ENCODE measurements around the gene ONECUT3. TPM values are rescaled to one million over a fixed set of nuclear protein-coding genes. Genes with fewer than 3 reads are reported as not detected.

The ONECUT3 gene
- total and polyA plus RNA-seq, 2 donors (not counting 3 experiments of a cell fraction or from before 2014, with no cell fraction given): not detected

DNA sequence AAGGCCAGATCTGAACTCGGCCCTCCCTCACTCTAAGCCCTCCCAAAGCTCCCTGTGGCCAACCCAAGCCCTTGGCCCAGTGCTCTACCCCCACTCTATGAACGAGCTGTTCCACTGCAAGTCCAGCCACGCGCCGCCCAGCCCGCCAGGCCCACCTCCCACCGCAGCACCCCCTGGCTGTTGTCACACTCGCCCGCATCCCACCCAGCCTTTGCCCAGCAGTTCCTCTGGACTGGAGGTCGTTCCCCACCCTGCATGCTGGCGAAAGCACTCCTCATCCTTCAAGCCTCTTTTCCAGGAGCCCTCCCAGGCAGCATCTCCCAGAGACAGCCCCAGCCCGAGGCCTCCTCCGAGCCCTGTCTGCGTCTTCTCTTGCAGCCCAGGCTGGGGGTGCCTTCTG, 33.1 kb upstream of the ONECUT3 start:
- CTCF ChIA-PET: interaction anchor here (1.6 kb wide), 1 partner anchor 11 kb away, joined by 3 read pairs; no protein-coding TSS in a partner anchor
- TF ChIP-seq EZH2 (IDR thresholded peaks at IDR 0.05; ENCODE audit: borderline replicate concordance, low read depth, low read length, severe bottlenecking) (no peak), POLR2AphosphoS5 (IDR thresholded peaks at IDR 0.05; ENCODE audit: insufficient read depth, low read depth, low read length) (no peak), JUN (IDR thresholded peaks at IDR 0.05; ENCODE audit: borderline replicate concordance, insufficient read depth, insufficient read length, low read depth) (no peak), CTCF (IDR thresholded peaks at IDR 0.05; ENCODE audit: extremely low read depth in 1 of 2, insufficient read depth in 1 of 2, low read depth in 1 of 2, low read length in 2 of 2) (no peak)
- no TSS peak for BruUV-seq (replicated peaks)

More for the DNA sequence above, 33.1 kb upstream of the ONECUT3 start:
- no peaks in the 10 kb centered on the region for H4K20me1 ChIP-seq (replicated peaks; ENCODE audit: control insufficient read depth, extremely low read depth, insufficient read depth, low read length)
- H3K4me1 ChIP-seq (ENCODE audit: control insufficient read depth, extremely low read depth, insufficient read depth, low read length): no peaks in the 10 kb centered on the region
- POLR2A ChIA-PET: no interaction called here
- no peak overlapping the region for H3K4me2 ChIP-seq (ENCODE audit: insufficient read depth, low read length)
- FAIRE-seq (no peak), DNase-seq (ENCODE audit: low read depth, low spot score) (no peak)
- intact Hi-C loops (cut with micrococcal nuclease): no loop called here
- H3K36me3 ChIP-seq (ENCODE audit: control insufficient read depth in 2 of 2, extremely low read depth in 1 of 2, insufficient read depth in 2 of 2, low read length in 2 of 2): no peaks in the 10 kb centered on the region
- peaks cover 13 to 14% of the 10 kb centered on the region in 2 experiments for H3K27me3 ChIP-seq (ENCODE audit: control insufficient read depth in 2 of 2, insufficient read depth in 2 of 2, low read length in 2 of 2)
- dilution Hi-C loops (cut with MboI; ENCODE audit: extremely low pct_ligation_motif_present, low sequenced_read_pairs): no loop called here
- H3K9me3 ChIP-seq (replicated peaks; ENCODE audit: control insufficient read depth, insufficient read depth, low read length): no peaks in the 10 kb centered on the region
- no peak overlapping the region for H3K9ac ChIP-seq (replicated peaks; ENCODE audit: extremely low read depth, insufficient read depth, low read length)
- no peaks in the 10 kb centered on the region for H3K9me1 ChIP-seq (replicated peaks; ENCODE audit: control insufficient read depth, extremely low read depth, insufficient read depth, low read length)
- H3K79me2 ChIP-seq (ENCODE audit: control insufficient read depth, insufficient read depth, low read length): no peaks in the 10 kb centered on the region
- no peak overlapping the region for H2AFZ ChIP-seq (ENCODE audit: low read depth, low read length)
- no peak overlapping the region for H3K27ac ChIP-seq (ENCODE audit: insufficient read depth, low read depth, low read length)
- H3K4me3 ChIP-seq (replicated peaks in 1 of 3; ENCODE audit: insufficient read depth in 1 of 3, low read depth in 1 of 3, low read length in 3 of 3): no peak overlapping the region
